Spleen (tissue), 11 donors: ENCODE results near the gene ADAM8. TPM values are rescaled to one million over a fixed set of nuclear protein-coding genes. Genes with fewer than 3 reads are reported as not detected.

ENCODE experiments used
- DNase-seq: peaks from one replicate; pipeline ENCODE4 v3.0.0-alpha.2; 2020
- H3K27ac ChIP-seq, 8 donors: fragments of 200-600 bp; sonication (generic) in 7 of 8; 1 replicate in 4 of 8; 2 replicates in 4 of 8; pipeline versions ENCODE4 v1.5.0 to v1.8.0; 2016 to 2021; ENCODE audit warnings: inconsistent platforms in 4 of 8, mild to moderate bottlenecking in 4 of 8, moderate library complexity in 1 of 8
- H3K27me3 ChIP-seq, 7 donors: fragments of 200-600 bp; sonication (generic) in 6 of 7; replicated peaks in 1 of 7; 1 replicate in 4 of 7; 2 replicates in 3 of 7; pipeline versions ENCODE4 v1.5.0 to v1.8.0; 2016 to 2021; ENCODE audit warnings: inconsistent platforms in 3 of 7, mild to moderate bottlenecking in 1 of 7
- H3K36me3 ChIP-seq, 6 donors: fragments of 200-600 bp; sonication (generic) in 5 of 6; 1 replicate in 4 of 6; 2 replicates in 2 of 6; pipeline versions ENCODE4 v1.5.0 to v1.8.0; 2016 to 2021; ENCODE audit warnings: inconsistent platforms in 2 of 6
- H3K4me1 ChIP-seq, 6 donors: fragments of 200-600 bp; sonication (generic) in 5 of 6; 1 replicate in 3 of 6; 2 replicates in 3 of 6; pipeline versions ENCODE4 v1.5.0 to v1.8.0; 2016 to 2021; ENCODE audit warnings: inconsistent platforms in 3 of 6
- H3K4me3 ChIP-seq, 8 donors: fragments of 200-600 bp; sonication (generic) in 7 of 8; 1 replicate in 4 of 8; 2 replicates in 4 of 8; pipeline versions ENCODE4 v1.5.0 to v1.8.0; 2016 to 2021; ENCODE audit warnings: inconsistent platforms in 4 of 8, mild to moderate bottlenecking in 4 of 8, moderate library complexity in 2 of 8
- H3K9me3 ChIP-seq, 8 donors: fragments of 200-600 bp; sonication (generic) in 7 of 8; 1 replicate in 4 of 8; 2 replicates in 4 of 8; pipeline versions ENCODE4 v1.5.0 to v1.8.0; 2016 to 2021; ENCODE audit warnings: inconsistent platforms in 4 of 8
- CTCF ChIP-seq, 11 experiments: fragments of 200-600 bp in 7 of 11; fragments of 450-650 bp in 4 of 11; sonication (generic) in 4 of 11; IDR thresholded peaks in 8 of 11; conservative IDR thresholded peaks in 3 of 11; 1 replicate in 7 of 11; 2 replicates in 4 of 11; pipeline versions ENCODE4 v1.4.0 to v1.8.0; 2016 to 2021; ENCODE audit warnings: antibody characterized with exemption in 11 of 11, inconsistent platforms in 4 of 11, mild to moderate bottlenecking in 1 of 11
- POLR2A ChIP-seq, 3 donors: fragments of 450-650 bp; IDR thresholded peaks; one replicate each; pipeline ENCODE4 v1.5.1; 2017; ENCODE audit warnings: antibody characterized with exemption in 3 of 3, mild to moderate bottlenecking in 1 of 3
- POLR2AphosphoS5 ChIP-seq, 3 donors: sonication (generic); formaldehyde crosslinking; IDR thresholded peaks; one replicate each; pipeline ENCODE4 v1.5.1; 2017; ENCODE audit warnings: antibody characterized with exemption in 3 of 3
- WGBS, 5 donors: extraction: QIAGEN DNeasy Blood & Tissue Kit in 3 of 5; methylation state at CpG; one replicate each; pipeline versions ENCODE4 v1.1.5 to v1.1.7; 2013 to 2018; 5-methylcytosine and 5-hydroxymethylcytosine counted together
- intact Hi-C: fragments of 100-400 bp; cut with DNase I; formaldehyde crosslinking; loops from one replicate; pipeline ENCODE4 v1.15.0; 2023; ENCODE audit warnings: low total_unique reads
- polyA plus RNA-seq, 3 donors: library from polyadenylated mRNA; stranded (reverse); fragments of 200-250 nt; gene quantifications; one replicate each; pipeline ENCODE4 v1.2.1, GENCODE V29; 2013
- total RNA-seq, 7 donors: library from RNA; depleted of rRNA in 3 of 7; stranded (reverse); fragments of >200 nt in 3 of 7; fragmentation: NEBNext Ultra II Directional in 4 of 7; extraction: Animal tissue kit (Norgen Biotek cat#: 25700) in 4 of 7; gene quantifications; one replicate each; pipeline versions ENCODE4 v1.1.0 to v1.2.1, GENCODE V29; 2016 to 2021
- donor health status: healthy with polysubstance abuse.
- donor health status: DM: no; HTN: no; CAD: no; lungs with moderate emphysema.
- donor health status: DM: no; HTN: no; CAD: no.
- donor health status: Bipolar disorder and iron deficiency.
- donor health status: healthy.
- donor health status: DM: no; HTN: no; CAD: no.
- donor health status: DM: yes; HTN: yes; CAD: no.

The ADAM8 gene
- total and polyA plus RNA-seq, 10 donors = 10.1 to 177 (median 67.8) TPM

- intact Hi-C loops = loop anchor here (10.0 kb wide), 1 partner anchor 107 kb away; no protein-coding TSS in a partner anchor
- Histone ChIP-seq H3K9me3 (no peaks in the 10 kb centered on the region), H3K27me3 (peaks cover 0 to 59% (median 20%) of the 10 kb centered on the region in 7 donors), H3K4me3 (no peak overlapping the region), H3K27ac (no peak overlapping the region), H3K4me1 (peaks cover 0 to 13% (median 0%) of the 10 kb centered on the region in 6 donors), H3K36me3 (no peaks in the 10 kb centered on the region)
- WGBS, 5 donors = 70 to 81% (median 77%) methylated on average over 8 to 28 of the region's 28 CpGs
- no peak for TF ChIP-seq POLR2A (IDR thresholded peaks at IDR 0.05)
- no peak for TF ChIP-seq POLR2AphosphoS5 (IDR thresholded peaks at IDR 0.05)
- no peak for TF ChIP-seq CTCF (IDR thresholded peaks at IDR 0.05 in 8 of 11, conservative IDR thresholded peaks at IDR 0.05 in 3 of 11)
- no peak for DNase-seq
Measured at GRCh38 chr10:133251388-133252222, 25.1 kb downstream of the ADAM8 start.

GRCh38 chr10:133249975-133250754 is 26.5 kb downstream of the ADAM8 start:
- TF ChIP-seq POLR2AphosphoS5 (IDR thresholded peaks at IDR 0.05) (no peak), CTCF (IDR thresholded peaks at IDR 0.05 in 8 of 11, conservative IDR thresholded peaks at IDR 0.05 in 3 of 11) (no peak), POLR2A (IDR thresholded peaks at IDR 0.05) (no peak)

GRCh38 chr10:133249094-133249780 is 27.4 kb downstream of the ADAM8 start:
- no peak overlapping the region for H3K27ac ChIP-seq
- DNase-seq = no peak
- peaks cover 0 to 72% (median 33%) of the 10 kb centered on the region in 7 donors for H3K27me3 ChIP-seq
- no peak overlapping the region for H3K4me3 ChIP-seq
- no peaks in the 10 kb centered on the region for H3K36me3 ChIP-seq
- intact Hi-C loops = no loop called here
- peaks cover 0 to 11% (median 0%) of the 10 kb centered on the region in 6 donors for H3K4me1 ChIP-seq
- H3K9me3 ChIP-seq = no peaks in the 10 kb centered on the region
- TF ChIP-seq POLR2AphosphoS5 (IDR thresholded peaks at IDR 0.05) (no peak), POLR2A (IDR thresholded peaks at IDR 0.05) (no peak), CTCF (IDR thresholded peaks at IDR 0.05 in 8 of 11, conservative IDR thresholded peaks at IDR 0.05 in 3 of 11) (no peak)
- WGBS, 5 donors = 74 to 81% (median 77%) methylated on average over 14 to 21 of the region's 21 CpGs

More at GRCh38 chr10:133249975-133250754, 26.5 kb downstream of the ADAM8 start:
- Histone ChIP-seq H3K9me3 (no peaks in the 10 kb centered on the region), H3K36me3 (no peaks in the 10 kb centered on the region), H3K27ac (no peak overlapping the region), H3K4me3 (no peak overlapping the region), H3K27me3 (peaks cover 0 to 68% (median 30%) of the 10 kb centered on the region in 7 donors), H3K4me1 (peaks cover 0 to 11% (median 0%) of the 10 kb centered on the region in 6 donors)
- intact Hi-C loops = loop anchor here (10.0 kb wide), 1 partner anchor 105 kb away; no protein-coding TSS in a partner anchor
- 72 to 78% (median 75%) methylated on average over 11 of the region's 11 CpGs for WGBS, 5 donors
- DNase-seq = no peak
